ENCODE measurements around the gene TSPAN16. TPM values are rescaled to one million over a fixed set of nuclear protein-coding genes. Genes with fewer than 3 reads are reported as not detected.
"Not testable (repeated sequence)": the region's sequence is repeated elsewhere in the genome, so short reads cannot be mapped to it uniquely, and the experiment has no call there.

Gene TSPAN16
- total RNA-seq, 4 donors from 2014 or later: not detected

- intact Hi-C loops (cut with DNase I; ENCODE audit: low total_unique reads): no loop called here
- Histone ChIP-seq H3K9me3 (no peaks in the 10 kb centered on the region), H3K27me3 (no peaks in the 10 kb centered on the region), H3K4me1 (no peaks in the 10 kb centered on the region), H3K36me3 (no peaks in the 10 kb centered on the region), H3K4me3 (no peak overlapping the region), H3K27ac (no peak overlapping the region)
- no peak for TF ChIP-seq CTCF (IDR thresholded peaks at IDR 0.05)
- TF ChIP-seq POLR2A (IDR thresholded peaks at IDR 0.05): no peak
- no peak for DNase-seq
These were observed 36.9 kb downstream of the TSPAN16 start for GRCh38 chr19:11332822-11333221.

GRCh38 chr19:11333838-11334237 is 37.9 kb downstream of the TSPAN16 start:
- H3K4me3 ChIP-seq; H3K27ac ChIP-seq; H3K4me1 ChIP-seq; intact Hi-C loops (cut with DNase I; ENCODE audit: low total_unique reads); DNase-seq; H3K27me3 ChIP-seq; H3K9me3 ChIP-seq; H3K36me3 ChIP-seq: not testable (repeated sequence)

GRCh38 chr19:11335449-11336146 is 39.6 kb downstream of the TSPAN16 start:
- no peak overlapping the region for H3K4me3 ChIP-seq
- H3K4me1 ChIP-seq: no peaks in the 10 kb centered on the region
- intact Hi-C loops (cut with DNase I; ENCODE audit: low total_unique reads): no loop called here
- H3K27ac ChIP-seq: no peak overlapping the region
- no peak for DNase-seq
- no peaks in the 10 kb centered on the region for H3K27me3 ChIP-seq
- TF ChIP-seq POLR2A (IDR thresholded peaks at IDR 0.05): no peak
- no peak for TF ChIP-seq CTCF (IDR thresholded peaks at IDR 0.05)
- H3K36me3 ChIP-seq: no peaks in the 10 kb centered on the region
- H3K9me3 ChIP-seq: no peaks in the 10 kb centered on the region

- Histone ChIP-seq H3K27me3 (no peaks in the 10 kb centered on the region), H3K36me3 (no peaks in the 10 kb centered on the region), H3K4me3 (no peak overlapping the region), H3K9me3 (no peaks in the 10 kb centered on the region), H3K4me1 (no peaks in the 10 kb centered on the region), H3K27ac (no peak overlapping the region)
- no peak for DNase-seq
- TF ChIP-seq POLR2A (IDR thresholded peaks at IDR 0.05) (no peak), CTCF (IDR thresholded peaks at IDR 0.05) (no peak)
- intact Hi-C loops (cut with DNase I; ENCODE audit: low total_unique reads): no loop called here
These were observed 41.1 kb downstream of the TSPAN16 start for GRCh38 chr19:11337080-11337479.

- peak overlapping the region; percentile 83 to 88 for H3K27ac ChIP-seq
- intact Hi-C loops (cut with DNase I; ENCODE audit: low total_unique reads): no loop called here
- no peak for DNase-seq
- H3K9me3 ChIP-seq: no peaks in the 10 kb centered on the region
- no peaks in the 10 kb centered on the region for H3K27me3 ChIP-seq
- H3K4me1 ChIP-seq: no peaks in the 10 kb centered on the region
- no peak overlapping the region for H3K4me3 ChIP-seq
- H3K36me3 ChIP-seq: no peaks in the 10 kb centered on the region
- TF ChIP-seq POLR2A (IDR thresholded peaks at IDR 0.05) (no peak), CTCF (IDR thresholded peaks at IDR 0.05) (no peak)
These were observed 42.2 kb downstream of the TSPAN16 start for GRCh38 chr19:11338121-11338520.
